ENCODE data around the gene SPACDR.
"Not testable (repeated sequence)": the region's sequence is repeated elsewhere in the genome, so short reads cannot be mapped to it uniquely, and the experiment has no call there.

SPACDR gene

DNA sequence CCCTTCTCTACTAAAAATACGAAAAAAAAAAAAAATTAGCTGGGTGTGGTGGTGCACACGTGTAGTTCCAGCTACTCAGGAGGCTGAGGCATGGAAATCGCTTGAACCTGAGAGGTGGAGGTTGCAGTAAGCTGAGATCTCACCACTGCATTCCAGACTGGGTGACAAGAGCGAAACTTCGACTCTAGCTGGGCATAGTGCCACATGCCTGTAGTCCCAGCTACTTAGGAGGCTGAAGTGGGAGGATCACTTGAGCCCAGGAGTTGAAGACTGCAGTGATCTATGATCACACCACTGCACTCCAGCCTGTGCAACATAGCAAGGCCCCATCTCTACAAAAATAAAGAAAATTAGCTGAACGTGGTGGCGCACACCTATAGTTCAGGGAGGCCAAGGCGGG is 1.2 kb upstream of the SPACDR start:
- no peak for DNase-seq

- DNase-seq: no peak
These were observed 731 bp upstream of the SPACDR start for GRCh38 chr7:100464791-100465190.

GRCh38 chr7:100457033-100457432 is 7.0 kb downstream of the SPACDR start:
- DNase-seq: no peak

- no peak for DNase-seq
These were observed 7.5 kb downstream of the SPACDR start for GRCh38 chr7:100456562-100456961.

- DNase-seq: no peak
These were observed 8.9 kb downstream of the SPACDR start for GRCh38 chr7:100455206-100455605.

DNA sequence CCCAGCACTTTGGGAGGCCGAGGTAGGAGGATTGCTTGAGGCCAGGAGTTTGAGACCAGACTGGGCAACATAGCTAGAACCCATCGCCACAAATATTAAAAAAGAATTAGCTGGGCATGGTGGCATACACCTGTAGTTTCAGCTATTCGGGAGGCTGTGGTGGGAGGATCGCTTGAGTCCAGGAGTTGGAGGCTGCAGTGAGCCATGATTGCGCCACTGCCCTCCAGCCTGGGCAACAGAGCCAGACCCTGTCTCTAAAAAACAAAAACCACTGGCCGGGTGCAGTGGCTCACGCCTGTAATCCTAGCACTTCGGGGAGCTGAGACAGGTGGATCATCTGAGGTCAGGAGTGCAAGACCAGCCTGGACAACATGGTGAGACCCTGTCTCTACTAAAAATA is 10.2 kb downstream of the SPACDR start:
- not testable (repeated sequence) for DNase-seq

DNA sequence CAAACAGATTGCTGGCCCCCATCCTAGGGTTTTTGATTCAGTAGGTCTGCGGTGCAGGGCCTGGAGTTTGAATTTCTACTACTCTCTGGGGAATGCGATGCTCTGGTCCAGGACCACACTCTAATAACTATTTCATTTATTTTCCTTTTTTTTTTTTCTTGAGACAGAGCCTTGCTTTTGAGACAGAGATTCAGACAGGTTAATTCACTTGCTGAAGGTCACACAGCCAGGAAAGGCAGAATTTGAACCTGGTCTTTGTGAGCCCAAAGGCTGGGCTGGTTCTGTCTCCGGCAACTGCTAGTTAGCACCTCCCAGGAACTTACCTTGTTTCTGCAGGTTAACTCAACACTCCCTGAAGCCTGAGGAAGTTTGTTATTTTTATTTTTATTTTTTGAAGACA is 11.5 kb downstream of the SPACDR start:
- DNase-seq: no peak

GRCh38 chr7:100449190-100449795 is 14.8 kb downstream of the SPACDR start:
- DNase-seq: no peak

GRCh38 chr7:100447363-100447762 is 16.7 kb downstream of the SPACDR start:
- DNase-seq: not testable (repeated sequence)

GRCh38 chr7:100446040-100446439 is 18.0 kb downstream of the SPACDR start:
- DNase-seq: no peak

GRCh38 chr7:100444311-100445278 is 19.5 kb downstream of the SPACDR start:
- DNase-seq: no peak

- no peak for DNase-seq
These were observed 20.8 kb downstream of the SPACDR start for GRCh38 chr7:100443096-100443840.

GRCh38 chr7:100441641-100442535 is 22.2 kb downstream of the SPACDR start:
- no peak for DNase-seq

DNA sequence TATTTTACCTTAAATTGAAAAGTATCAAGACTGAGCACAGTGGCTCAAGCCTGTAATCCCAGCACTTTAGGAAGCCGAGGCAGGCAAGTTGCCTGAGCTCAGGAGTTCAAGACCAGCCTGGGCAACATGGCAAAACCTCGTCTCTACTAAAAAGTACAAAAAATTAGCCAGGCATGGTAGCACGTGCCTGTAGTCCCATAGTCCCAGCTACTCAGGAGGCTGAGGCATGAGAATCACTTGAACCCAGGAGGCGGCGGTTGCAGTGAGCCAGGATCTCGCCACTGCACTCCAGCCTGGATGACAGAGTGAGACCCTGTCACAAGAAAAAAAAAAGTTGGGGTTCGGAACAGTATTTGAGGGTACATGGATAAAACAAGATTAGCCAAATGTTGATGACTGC is 24.8 kb downstream of the SPACDR start:
- DNase-seq: not testable (repeated sequence)

GRCh38 chr7:100438731-100439130 is 25.3 kb downstream of the SPACDR start:
- not testable (repeated sequence) for DNase-seq

DNA sequence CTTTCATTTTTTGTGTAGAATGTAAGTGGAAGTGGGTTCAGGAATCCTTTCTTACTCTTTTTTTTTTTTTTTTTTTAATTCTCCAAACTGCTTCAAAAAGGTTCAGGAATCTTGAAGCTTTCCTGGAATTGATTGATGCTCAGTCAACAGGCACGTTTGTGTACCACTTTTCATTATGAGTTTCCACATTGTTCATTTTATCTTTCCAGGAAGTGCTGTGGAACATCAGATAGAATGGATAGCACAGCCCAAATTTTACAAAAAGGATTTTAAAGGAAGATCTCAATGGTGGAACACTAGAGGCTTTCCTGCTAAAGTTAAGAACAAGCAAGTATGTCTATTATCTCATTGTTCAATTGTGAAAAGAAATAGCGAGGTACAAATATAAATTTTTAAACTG is 25.9 kb downstream of the SPACDR start:
- DNase-seq: no peak

DNA sequence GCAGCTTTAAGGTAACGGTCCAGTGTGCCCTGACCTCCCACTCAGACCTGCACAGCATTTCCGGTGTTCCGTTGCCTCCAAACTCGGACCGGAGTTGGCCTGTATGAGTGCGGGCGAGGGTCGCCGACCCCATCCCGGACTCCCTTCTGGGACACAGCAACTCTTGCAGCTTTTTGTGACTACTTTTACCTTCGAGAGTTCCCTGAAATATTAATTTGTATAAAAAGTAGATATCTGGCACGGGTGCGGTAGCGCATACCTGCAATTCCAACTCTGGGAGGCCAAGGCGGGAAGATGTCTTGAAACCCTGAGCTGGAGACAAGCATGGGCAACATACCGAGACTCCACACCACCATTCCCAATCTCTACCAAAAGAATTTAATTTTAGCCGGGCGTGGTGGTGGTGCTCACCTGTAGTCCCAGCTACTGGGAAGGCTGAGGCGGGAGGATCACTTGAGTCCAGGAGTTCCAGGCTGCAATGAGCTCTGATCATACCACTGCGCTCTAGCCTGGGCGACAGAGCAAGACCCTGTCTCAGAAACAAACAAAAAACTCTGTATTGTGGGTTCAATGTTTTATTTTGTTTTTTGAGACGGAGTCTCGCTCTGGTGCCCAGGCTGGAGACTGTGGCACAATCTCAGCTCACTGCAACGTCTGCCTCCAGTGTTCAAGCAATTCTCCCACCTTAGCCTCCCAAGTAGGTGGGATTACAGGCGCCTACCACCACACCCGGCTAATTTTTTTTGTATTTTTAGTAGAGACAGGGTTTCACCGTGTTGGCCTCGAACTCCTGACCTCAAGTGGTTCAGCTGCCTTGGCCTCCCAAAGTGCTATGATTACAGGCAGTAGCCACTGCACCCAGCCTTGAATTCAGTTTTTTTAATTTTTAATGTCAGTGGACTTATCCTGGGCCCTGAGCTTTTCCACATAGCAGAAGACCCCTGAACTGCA is 26.6 kb downstream of the SPACDR start:
- DNase-seq: no peak

DNA sequence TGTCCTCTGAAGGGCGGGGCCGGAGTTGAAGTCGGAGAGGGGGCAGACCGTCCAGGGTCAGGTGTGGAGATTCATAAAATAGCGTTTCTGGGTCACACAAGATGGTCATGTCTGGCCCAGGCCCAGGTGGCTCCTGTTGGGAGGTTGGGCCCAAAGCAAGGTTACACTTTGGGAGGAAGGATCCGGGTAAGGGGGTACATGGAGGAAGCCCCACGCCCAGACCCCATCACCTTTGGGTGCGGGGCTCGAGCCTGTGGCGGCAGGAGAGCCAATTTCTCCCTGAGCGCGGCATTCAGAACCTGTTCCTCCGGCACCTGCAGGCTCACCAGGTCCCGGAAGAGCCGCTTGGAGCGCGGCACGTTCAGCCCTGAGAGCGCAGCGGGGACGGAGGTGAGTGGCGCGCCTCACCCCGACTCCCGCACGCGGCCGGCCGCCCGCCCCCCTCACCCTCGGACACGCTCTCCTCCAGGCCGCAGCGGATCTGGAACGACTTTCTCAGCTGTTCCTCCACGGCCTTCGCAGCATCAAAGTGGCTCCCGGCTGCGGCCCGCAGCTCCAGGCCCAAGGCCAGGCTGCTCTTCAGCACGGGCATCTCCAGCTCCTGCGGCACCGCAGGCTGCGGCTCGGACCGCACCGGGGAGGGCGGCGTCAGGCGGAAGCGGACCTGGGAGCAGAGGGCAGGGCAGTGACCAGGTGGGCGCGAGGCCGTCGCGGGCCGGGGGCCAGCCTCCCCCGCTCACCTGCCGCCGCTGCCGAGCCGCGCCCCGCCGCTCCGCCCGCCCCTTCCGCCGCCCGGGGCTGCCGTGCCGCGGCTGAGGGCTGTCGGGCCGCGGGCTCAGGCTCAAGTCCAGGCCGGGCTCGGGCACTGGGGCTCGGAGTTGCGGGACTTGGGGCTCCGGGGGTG is 28.4 kb downstream of the SPACDR start:
- peak; percentile 67 for DNase-seq

GRCh38 chr7:100434297-100435144 is 29.5 kb downstream of the SPACDR start:
- no peak for DNase-seq

Data from right forelimb (tissue), 1 donor.